B cell (primary cell): ENCODE measurements around the gene ARL14EPL. TPM values are rescaled to one million over a fixed set of nuclear protein-coding genes. Genes with fewer than 3 reads are reported as not detected.

ENCODE experiments used
- ATAC-seq: fragments of 200-7000 bp; cut with Tn5 transposase; one replicate; pipeline ENCODE4 v1.10.0; 2021; ENCODE audit warnings: low read depth, mild to moderate bottlenecking, moderate number of reproducible peaks, moderate library complexity
- CTCF ChIA-PET: fragments of 350-600 bp; sonication (Branson Sonifier 250); formaldehyde crosslinking; loops from one replicate; lab custom pipeline; 2021; ENCODE audit warnings: antibody characterized with exemption, inconsistent platforms; lab: Charles Lee
- POLR2A ChIA-PET: fragments of 350-600 bp; sonication (Branson Sonifier 250); formaldehyde crosslinking; loops from one replicate; lab custom pipeline; 2021; ENCODE audit warnings: antibody characterized with exemption; lab: Charles Lee
- DNase-seq: peaks from one replicate; pipeline ENCODE4 v3.0.0; 2013
- H2AFZ ChIP-seq: 2 replicates; pipeline ENCODE4 v1.6.1; 2012; ENCODE audit warnings: mild to moderate bottlenecking, low read depth, low read length; ENCODE audit not compliant: insufficient read depth, poor library complexity, severe bottlenecking
- H3K27ac ChIP-seq, 2 donors: 1 replicate in 1 of 2; 2 replicates in 1 of 2; pipeline ENCODE4 v1.5.1; 2012 to 2013; ENCODE audit warnings: low read length in 2 of 2, mild to moderate bottlenecking in 2 of 2, moderate library complexity in 1 of 2
- H3K27me3 ChIP-seq, 4 experiments: fragments of 200-600 bp in 1 of 4; sonication (generic) in 1 of 4; replicated peaks in 1 of 4; 1 replicate in 2 of 4; 2 replicates in 2 of 4; pipeline versions ENCODE4 v1.6.1 to v1.7.0; 2013 to 2016; ENCODE audit warnings: low read length in 3 of 4, mild to moderate bottlenecking in 2 of 4, mixed read lengths in 1 of 4, moderate library complexity in 1 of 4; ENCODE audit not compliant: insufficient read depth in 4 of 4, control insufficient read depth in 3 of 4; ENCODE audit errors: control extremely low read depth in 1 of 4
- H3K36me3 ChIP-seq, 2 experiments: replicated peaks in 1 of 2; 1 replicate in 1 of 2; 2 replicates in 1 of 2; pipeline versions ENCODE4 v1.6.1 to v1.7.1; 2013; ENCODE audit warnings: low read length in 1 of 2; ENCODE audit not compliant: insufficient read depth in 2 of 2, control insufficient read depth in 1 of 2; ENCODE audit errors: control extremely low read depth in 1 of 2, extremely low read depth in 1 of 2
- H3K4me1 ChIP-seq, 2 donors: fragments of 200-600 bp in 1 of 2; sonication (generic) in 1 of 2; 1 replicate in 1 of 2; 2 replicates in 1 of 2; pipeline versions ENCODE4 v1.5.1 to v1.6.1; 2013 to 2017; ENCODE audit warnings: low read length in 2 of 2; ENCODE audit not compliant: control insufficient read depth in 2 of 2, insufficient read depth in 2 of 2
- H3K4me2 ChIP-seq: replicated peaks from 2 replicates; pipeline ENCODE3; 2012; ENCODE audit warnings: mild to moderate bottlenecking, low read depth, low read length; ENCODE audit not compliant: poor library complexity, severe bottlenecking
- H3K4me3 ChIP-seq, 5 experiments: fragments of 200-600 bp in 1 of 5; sonication (generic) in 1 of 5; 1 replicate in 3 of 5; 2 replicates in 2 of 5; pipeline versions ENCODE4 v1.5.1 to v1.7.0; 2011 to 2016; ENCODE audit warnings: low read length in 4 of 5, mild to moderate bottlenecking in 4 of 5, low read depth in 2 of 5, control low read depth in 1 of 5, moderate library complexity in 1 of 5; ENCODE audit not compliant: insufficient read depth in 1 of 5; ENCODE audit errors: control extremely low read depth in 1 of 5, extremely low read depth in 1 of 5
- H3K79me2 ChIP-seq: fragments of 200-600 bp; sonication (generic); one replicate; pipeline ENCODE4 v1.6.0; 2016; ENCODE audit warnings: low read length; ENCODE audit not compliant: control insufficient read depth, insufficient read depth
- H3K9ac ChIP-seq: fragments of 200-600 bp; sonication (generic); 2 replicates; pipeline ENCODE4 v1.6.1; 2017; ENCODE audit warnings: mild to moderate bottlenecking, low read length, moderate library complexity
- H3K9me3 ChIP-seq, 3 donors: one replicate each; pipeline versions ENCODE4 v1.6.1 to v1.7.1; 2013; ENCODE audit warnings: low read length in 2 of 3; ENCODE audit not compliant: control insufficient read depth in 2 of 3, insufficient read depth in 1 of 3; ENCODE audit errors: control extremely low read depth in 1 of 3
- H4K20me1 ChIP-seq: 2 replicates; pipeline ENCODE4 v1.6.0; 2012; ENCODE audit warnings: mild to moderate bottlenecking, low read length; ENCODE audit not compliant: insufficient read depth, control insufficient read depth, poor library complexity, severe bottlenecking
- H3K27ac Mint-ChIP-seq: one replicate; pipeline ENCODE4 v1.8.0; 2021; ENCODE audit warnings: mixed read lengths
- H3K27me3 Mint-ChIP-seq: one replicate; pipeline ENCODE4 v1.8.0; 2021; ENCODE audit warnings: mixed read lengths
- H3K4me1 Mint-ChIP-seq: one replicate; pipeline ENCODE4 v1.8.0; 2021; ENCODE audit warnings: mixed read lengths
- H3K4me3 Mint-ChIP-seq: one replicate; pipeline ENCODE4 v1.8.0; 2021; ENCODE audit warnings: mixed read lengths
- H3K9me3 Mint-ChIP-seq: one replicate; pipeline ENCODE4 v1.8.0; 2022; ENCODE audit warnings: mixed read lengths; ENCODE audit not compliant: insufficient read depth
- CTCF ChIP-seq: fragments of 200-600 bp; IDR thresholded peaks from one replicate; pipeline ENCODE4 v1.8.0; 2022; ENCODE audit warnings: antibody characterized with exemption, mild to moderate bottlenecking
- EZH2 ChIP-seq: IDR thresholded peaks from 2 replicates; pipeline ENCODE4 v1.6.1; 2012; ENCODE audit warnings: borderline replicate concordance, low read depth, mild to moderate bottlenecking, moderate library complexity, low read length; ENCODE audit not compliant: insufficient read depth, poor library complexity, severe bottlenecking
- WGBS: methylation state at CpG from one replicate; pipeline ENCODE4 v1.1.5; 2013; ENCODE audit warnings: missing lambda C conversion rate; ENCODE audit not compliant: insufficient coverage; 5-methylcytosine and 5-hydroxymethylcytosine counted together
- intact Hi-C: fragments of 100-400 bp; cut with micrococcal nuclease; formaldehyde crosslinking; loops from one replicate; pipeline ENCODE4 v1.10.0; 2022
- polyA plus RNA-seq: library from polyadenylated mRNA; depleted of rRNA; stranded (reverse); fragments of >200 nt; gene quantifications from 2 replicates; pipeline ENCODE4 v1.2.3, GENCODE V29; 2012
- total RNA-seq, 2 donors: library from RNA; stranded (reverse); fragments of 120-200 nt in 1 of 2; gene quantifications; 1 replicate in 1 of 2; 2 replicates in 1 of 2; pipeline versions ENCODE4 v1.2.3 to v1.2.4, GENCODE V29; 2013 to 2022

ARL14EPL gene
- total and polyA plus RNA-seq, 2 donors (not counting 1 experiment from before 2014, with no cell fraction given), result 0.19 TPM; not detected in 1

GRCh38 chr5:116009806-116010205 lies 22.5 kb upstream of the ARL14EPL start:
- Histone ChIP-seq H3K4me3 (no peak overlapping the region), H2AFZ (no peak overlapping the region), H3K9ac (no peak overlapping the region), H3K9me3 (no peaks in the 10 kb centered on the region), H3K27ac (no peak overlapping the region), H3K79me2 (no peaks in the 10 kb centered on the region), H3K27me3 (no peaks in the 10 kb centered on the region), H3K36me3 (no peaks in the 10 kb centered on the region), H4K20me1 (no peaks in the 10 kb centered on the region), H3K4me1 (no peaks in the 10 kb centered on the region), H3K4me2 (no peak overlapping the region)
- TF ChIP-seq EZH2 (no peak), CTCF (no peak)
- intact Hi-C loops, result no loop called here
- H3K9me3 Mint-ChIP-seq, result no peaks in the 10 kb centered on the region
- DNase-seq (no peak), ATAC-seq (no peak)
- peaks cover 5% of the 10 kb centered on the region for H3K27me3 Mint-ChIP-seq
- H3K4me1 Mint-ChIP-seq, result no peaks in the 10 kb centered on the region
- ChIA-PET POLR2A (no interaction called here), CTCF (no interaction called here)
- no peak overlapping the region for H3K27ac Mint-ChIP-seq
- H3K4me3 Mint-ChIP-seq, result no peak overlapping the region
- no CpG with 5 or more reads among the region's 3 CpGs for WGBS

GRCh38 chr5:116011046-116011445 lies 21.2 kb upstream of the ARL14EPL start:
- Mint-ChIP-seq H3K4me3 (no peak overlapping the region), H3K27ac (no peak overlapping the region), H3K4me1 (no peaks in the 10 kb centered on the region), H3K27me3 (peaks cover 5% of the 10 kb centered on the region), H3K9me3 (no peaks in the 10 kb centered on the region)
- H4K20me1 ChIP-seq, result no peaks in the 10 kb centered on the region
- DNase-seq, result no peak
- TF ChIP-seq EZH2 (no peak), CTCF (no peak)
- H3K27ac ChIP-seq, result no peak overlapping the region
- H2AFZ ChIP-seq, result no peak overlapping the region
- intact Hi-C loops, result no loop called here
- no peak overlapping the region for H3K9ac ChIP-seq
- no peak for ATAC-seq
- no peak overlapping the region for H3K4me2 ChIP-seq
- no peaks in the 10 kb centered on the region for H3K27me3 ChIP-seq
- H3K4me3 ChIP-seq, result no peak overlapping the region
- POLR2A ChIA-PET, result no interaction called here
- no peaks in the 10 kb centered on the region for H3K4me1 ChIP-seq
- CTCF ChIA-PET, result no interaction called here
- no peaks in the 10 kb centered on the region for H3K9me3 ChIP-seq
- no peaks in the 10 kb centered on the region for H3K36me3 ChIP-seq
- H3K79me2 ChIP-seq, result no peaks in the 10 kb centered on the region
